Loucy (cell line): ENCODE measurements around the gene MOV10.

Experiments
- CTCF ChIP-seq: fragments of 200-600 bp; sonication (generic); conservative IDR thresholded peaks from 2 replicates; pipeline ENCODE4 v1.5.1; 2014; ENCODE audit warnings: mild to moderate bottlenecking, antibody characterized with exemption, low read length
- EZH2phosphoT487 ChIP-seq: fragments of 200-600 bp; IDR thresholded peaks from 2 replicates; pipeline ENCODE4 v1.6.1; 2018; ENCODE audit warnings: antibody characterized with exemption, mild to moderate bottlenecking, moderate library complexity, borderline replicate concordance

GRCh38 chr1:112711670-112712069, 37.2 kb downstream of the MOV10 start:
- TF ChIP-seq CTCF (no peak), EZH2phosphoT487 (no peak)
